Smooth muscle cell (in vitro differentiated cells): ENCODE data around the gene FAM111A. TPM values are rescaled to one million over a fixed set of nuclear protein-coding genes. Genes with fewer than 3 reads are reported as not detected.
A peak's percentile ranks its signal among the peaks of the same experiment; 100 is the strongest.

Source experiments
- DNase-seq: peaks from one replicate; lab custom pipeline; 2025; ENCODE audit not compliant: unreplicated experiment; lab: John Stamatoyannopoulos, UW
- H2AFZ ChIP-seq: fragments of 200-600 bp; sonication (generic); 2 replicates; pipeline ENCODE4 v1.6.0; 2016; ENCODE audit warnings: antibody characterized with exemption, low read depth, mild to moderate bottlenecking
- H3F3A ChIP-seq: fragments of 200-600 bp; sonication (generic); 2 replicates; pipeline ENCODE4 v1.6.0; 2017; ENCODE audit warnings: antibody characterized with exemption, low read depth
- H3K27ac ChIP-seq: fragments of 200-600 bp; sonication (generic); 2 replicates; pipeline ENCODE4 v1.5.1; 2016; ENCODE audit warnings: low read depth, mild to moderate bottlenecking
- H3K27me3 ChIP-seq: fragments of 200-600 bp; sonication (generic); 2 replicates; pipeline ENCODE4 v1.6.1; 2016; ENCODE audit warnings: low read depth, mild to moderate bottlenecking
- H3K36me3 ChIP-seq: fragments of 200-600 bp; sonication (generic); 2 replicates; pipeline ENCODE4 v1.5.1; 2016; ENCODE audit warnings: low read depth
- H3K4me1 ChIP-seq: fragments of 200-600 bp; sonication (generic); 2 replicates; pipeline ENCODE4 v1.5.1; 2016; ENCODE audit warnings: low read depth
- H3K4me2 ChIP-seq: fragments of 200-600 bp; sonication (generic); 2 replicates; pipeline ENCODE4 v1.6.0; 2016; ENCODE audit warnings: mild to moderate bottlenecking
- H3K4me3 ChIP-seq: fragments of 200-600 bp; sonication (generic); 2 replicates; pipeline ENCODE4 v1.5.1; 2016; ENCODE audit warnings: mild to moderate bottlenecking
- H3K79me2 ChIP-seq: fragments of 200-600 bp; sonication (generic); 2 replicates; pipeline ENCODE4 v1.6.0; 2016; ENCODE audit warnings: low read depth, mild to moderate bottlenecking
- H3K9ac ChIP-seq: fragments of 200-600 bp; sonication (generic); 2 replicates; pipeline ENCODE4 v1.6.0; 2016; ENCODE audit warnings: low read depth
- H3K9me3 ChIP-seq: fragments of 200-600 bp; sonication (generic); replicated peaks from 2 replicates; pipeline ENCODE4 v1.5.1; 2016; ENCODE audit warnings: low read depth
- H4K20me1 ChIP-seq: fragments of 200-600 bp; sonication (generic); 2 replicates; pipeline ENCODE4 v1.6.0; 2016; ENCODE audit warnings: low read depth
- CTCF ChIP-seq: fragments of 200-600 bp; sonication (generic); IDR thresholded peaks from 2 replicates; pipeline ENCODE4 v1.5.1; 2017; ENCODE audit warnings: borderline replicate concordance, mild to moderate bottlenecking, antibody characterized with exemption; ENCODE audit not compliant: insufficient read depth, poor library complexity, severe bottlenecking
- WGBS: methylation state at CpG from one replicate; pipeline ENCODE4 v1.1.7; 2016; ENCODE audit warnings: low lambda C conversion rate; 5-methylcytosine and 5-hydroxymethylcytosine counted together
- polyA plus RNA-seq: library from polyadenylated mRNA; unstranded; fragments of >200 nt; fragmentation: Nextera tagmentation; extraction: Ambion mirVana; gene quantifications from 2 replicates; pipeline ENCODE4 v1.2.1, GENCODE V29; 2016
- total RNA-seq: library from RNA; depleted of rRNA; stranded (reverse); fragments of >200 nt; gene quantifications from 2 replicates; pipeline ENCODE4 v1.2.3, GENCODE V29; 2014

FAM111A gene
- total and polyA plus RNA-seq, 2 experiments from 2014 or later: 6.2 to 14.3 TPM

GRCh38 chr11:59144579-59145345 lies 2.1 kb downstream of the FAM111A start:
- H3K9me3 ChIP-seq: no peaks in the 10 kb centered on the region
- 5% methylated on average over 39 of the region's 39 CpGs for WGBS
- no peak for TF ChIP-seq CTCF
- H3K4me1 ChIP-seq: peaks cover 8% of the 10 kb centered on the region
- peak overlapping the region; percentile 82 for H3K4me3 ChIP-seq
- H3K27ac ChIP-seq: peak overlapping the region; percentile 79
- H3K4me2 ChIP-seq: peak overlapping the region; percentile 88
- peak overlapping the region; percentile 30 for H3K9ac ChIP-seq
- peak; percentile 7 for DNase-seq
- peak overlapping the region; percentile 71 for H2AFZ ChIP-seq
- peaks cover 4% of the 10 kb centered on the region for H3F3A ChIP-seq
- H4K20me1 ChIP-seq: no peaks in the 10 kb centered on the region
- H3K27me3 ChIP-seq: no peaks in the 10 kb centered on the region
- no peaks in the 10 kb centered on the region for H3K79me2 ChIP-seq
- no peaks in the 10 kb centered on the region for H3K36me3 ChIP-seq

- Histone ChIP-seq H3K36me3 (no peaks in the 10 kb centered on the region), H3F3A (peaks cover 4% of the 10 kb centered on the region), H3K4me1 (peaks cover 8% of the 10 kb centered on the region), H2AFZ (no peak overlapping the region), H4K20me1 (no peaks in the 10 kb centered on the region), H3K27me3 (no peaks in the 10 kb centered on the region), H3K9ac (no peak overlapping the region), H3K4me3 (peak overlapping the region; percentile 82), H3K9me3 (no peaks in the 10 kb centered on the region), H3K79me2 (no peaks in the 10 kb centered on the region), H3K27ac (no peak overlapping the region), H3K4me2 (peak overlapping the region; percentile 88)
- no peak for TF ChIP-seq CTCF
- 64% methylated on average over 4 of the region's 4 CpGs for WGBS
- no peak for DNase-seq
These were observed 2.9 kb downstream of the FAM111A start for GRCh38 chr11:59145534-59145933.

- Histone ChIP-seq H3F3A (no peaks in the 10 kb centered on the region), H3K27ac (no peak overlapping the region), H3K36me3 (no peaks in the 10 kb centered on the region), H3K4me2 (no peak overlapping the region), H3K79me2 (no peaks in the 10 kb centered on the region), H3K9me3 (no peaks in the 10 kb centered on the region), H2AFZ (no peak overlapping the region), H3K27me3 (no peaks in the 10 kb centered on the region), H4K20me1 (no peaks in the 10 kb centered on the region), H3K4me1 (no peaks in the 10 kb centered on the region), H3K4me3 (no peak overlapping the region), H3K9ac (no peak overlapping the region)
- 90% methylated on average over 1 of the region's 1 CpG for WGBS
- TF ChIP-seq CTCF: no peak
- no peak for DNase-seq
These were observed 9.1 kb downstream of the FAM111A start for GRCh38 chr11:59151761-59152160.
